ENCODE measurements around the gene RARS1.

GRCh38 chr5:168446983-168447619 is 39.2 kb upstream of the RARS1 start:
- TF ChIP-seq CTCF (IDR thresholded peaks at IDR 0.05), result no peak
- no peak for TF ChIP-seq POLR2A (IDR thresholded peaks at IDR 0.05)
